ENCODE results near the gene CLCF1. TPM values are rescaled to one million over a fixed set of nuclear protein-coding genes. Genes with fewer than 3 reads are reported as not detected.

The CLCF1 gene
- total and polyA plus RNA-seq, 2 of the 13 experiments (the other 11 are each of a cell fraction or from before 2014, with no cell fraction given), result 0.49 to 0.78 TPM

DNA sequence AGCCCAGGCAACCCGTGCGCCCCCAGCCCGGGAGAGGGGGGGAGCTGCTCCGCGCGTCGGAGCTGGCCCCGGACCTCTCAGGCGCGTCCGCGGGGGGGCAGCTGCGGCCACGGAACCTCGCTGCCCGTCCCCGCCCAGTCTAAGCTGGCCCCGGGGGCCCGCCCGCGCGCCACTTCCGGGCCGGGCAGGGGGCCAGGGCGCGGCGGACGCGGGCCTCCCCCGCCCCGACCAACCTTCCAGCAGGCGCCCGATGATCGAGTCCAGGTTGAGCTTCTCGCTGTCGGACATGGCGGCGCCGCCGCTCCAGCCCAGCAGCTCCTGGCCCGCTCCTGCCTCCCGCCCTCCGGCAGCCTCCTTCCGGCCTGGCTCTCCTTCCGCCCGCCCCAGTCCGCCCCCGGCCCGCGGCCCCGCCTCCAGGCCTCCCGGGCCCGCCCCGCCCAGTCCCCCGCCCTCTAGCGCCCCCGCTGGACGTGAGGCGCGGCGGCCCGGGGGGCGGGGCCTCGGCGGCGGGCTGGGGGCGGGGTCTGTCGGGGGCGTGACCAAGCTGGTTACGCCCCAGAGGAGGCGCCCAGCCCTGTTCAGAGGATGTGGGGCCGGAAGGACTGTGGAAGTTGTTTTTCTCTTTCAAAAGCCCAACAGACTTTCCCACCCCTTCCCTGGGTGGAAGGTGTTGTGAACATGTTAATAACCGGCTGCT, 28.2 kb upstream of the CLCF1 start, which contains the start of gene PPP1CA (continued):
- TF ChIP-seq HNRNPH1 (optimal IDR thresholded peaks at IDR 0.05; ENCODE audit: low read depth, low read length) (no peak), SIX4 (CRISPR knock-in tag; IDR thresholded peaks at IDR 0.05) (no peak), PRMT3 (CRISPR knock-in tag; IDR thresholded peaks at IDR 0.05; ENCODE audit: borderline replicate concordance, low read depth) (no peak), ZNF446 (CRISPR knock-in tag; IDR thresholded peaks at IDR 0.05) (no peak), ZNF468 (CRISPR knock-in tag; IDR thresholded peaks at IDR 0.05) (no peak), SAP130 (CRISPR knock-in tag; IDR thresholded peaks at IDR 0.05; ENCODE audit: low read depth) (peak; percentile 68), GABPB1 (CRISPR knock-in tag; IDR thresholded peaks at IDR 0.05) (peak; percentile 85), ZNF883 (CRISPR knock-in tag; IDR thresholded peaks at IDR 0.05; ENCODE audit: not compliant biosample characterization) (peak; percentile 6), ZNF530 (CRISPR knock-in tag; IDR thresholded peaks at IDR 0.05; ENCODE audit: low read depth) (no peak), HNF4A (CRISPR knock-in tag; IDR thresholded peaks at IDR 0.05) (no peak), ZNF225 (CRISPR knock-in tag; IDR thresholded peaks at IDR 0.05) (no peak), ZC3H4 (CRISPR knock-in tag; IDR thresholded peaks at IDR 0.05; ENCODE audit: borderline replicate concordance) (no peak), ZNF331 (CRISPR knock-in tag; IDR thresholded peaks at IDR 0.05) (no peak), KDM2A (CRISPR knock-in tag; IDR thresholded peaks at IDR 0.05; ENCODE audit: borderline replicate concordance, low read depth) (no peak)
- TF ChIP-seq, protein P1, sequence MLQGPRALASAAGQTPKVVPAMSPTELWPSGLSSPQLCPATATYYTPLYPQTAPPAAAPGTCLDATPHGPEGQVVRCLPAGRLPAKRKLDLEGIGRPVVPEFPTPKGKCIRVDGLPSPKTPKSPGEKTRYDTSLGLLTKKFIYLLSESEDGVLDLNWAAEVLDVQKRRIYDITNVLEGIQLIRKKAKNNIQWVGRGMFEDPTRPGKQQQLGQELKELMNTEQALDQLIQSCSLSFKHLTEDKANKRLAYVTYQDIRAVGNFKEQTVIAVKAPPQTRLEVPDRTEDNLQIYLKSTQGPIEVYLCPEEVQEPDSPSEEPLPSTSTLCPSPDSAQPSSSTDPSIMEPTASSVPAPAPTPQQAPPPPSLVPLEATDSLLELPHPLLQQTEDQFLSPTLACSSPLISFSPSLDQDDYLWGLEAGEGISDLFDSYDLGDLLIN (CRISPR knock-in tag; IDR thresholded peaks at IDR 0.05; ENCODE audit: borderline replicate concordance), result no peak
- TF ChIP-seq, protein P2, sequence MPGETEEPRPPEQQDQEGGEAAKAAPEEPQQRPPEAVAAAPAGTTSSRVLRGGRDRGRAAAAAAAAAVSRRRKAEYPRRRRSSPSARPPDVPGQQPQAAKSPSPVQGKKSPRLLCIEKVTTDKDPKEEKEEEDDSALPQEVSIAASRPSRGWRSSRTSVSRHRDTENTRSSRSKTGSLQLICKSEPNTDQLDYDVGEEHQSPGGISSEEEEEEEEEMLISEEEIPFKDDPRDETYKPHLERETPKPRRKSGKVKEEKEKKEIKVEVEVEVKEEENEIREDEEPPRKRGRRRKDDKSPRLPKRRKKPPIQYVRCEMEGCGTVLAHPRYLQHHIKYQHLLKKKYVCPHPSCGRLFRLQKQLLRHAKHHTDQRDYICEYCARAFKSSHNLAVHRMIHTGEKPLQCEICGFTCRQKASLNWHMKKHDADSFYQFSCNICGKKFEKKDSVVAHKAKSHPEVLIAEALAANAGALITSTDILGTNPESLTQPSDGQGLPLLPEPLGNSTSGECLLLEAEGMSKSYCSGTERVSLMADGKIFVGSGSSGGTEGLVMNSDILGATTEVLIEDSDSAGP (CRISPR knock-in tag; IDR thresholded peaks at IDR 0.05; ENCODE audit: borderline replicate concordance), result no peak
- TF ChIP-seq, protein P3, sequence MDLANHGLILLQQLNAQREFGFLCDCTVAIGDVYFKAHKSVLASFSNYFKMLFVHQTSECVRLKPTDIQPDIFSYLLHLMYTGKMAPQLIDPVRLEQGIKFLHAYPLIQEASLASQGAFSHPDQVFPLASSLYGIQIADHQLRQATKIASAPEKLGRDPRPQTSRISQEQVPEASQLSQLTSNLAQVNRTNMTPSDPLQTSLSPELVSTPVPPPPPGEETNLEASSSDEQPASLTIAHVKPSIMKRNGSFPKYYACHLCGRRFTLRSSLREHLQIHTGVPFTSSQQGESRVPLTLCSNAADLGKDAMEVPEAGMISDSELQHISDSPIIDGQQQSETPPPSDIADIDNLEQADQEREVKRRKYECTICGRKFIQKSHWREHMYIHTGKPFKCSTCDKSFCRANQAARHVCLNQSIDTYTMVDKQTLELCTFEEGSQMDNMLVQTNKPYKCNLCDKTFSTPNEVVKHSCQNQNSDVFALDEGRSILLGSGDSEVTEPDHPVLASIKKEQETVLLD (CRISPR knock-in tag; IDR thresholded peaks at IDR 0.05; ENCODE audit: low read depth), result peak; percentile 26; the same call in 1 of the 2 replicates
- TF ChIP-seq, protein P4, sequence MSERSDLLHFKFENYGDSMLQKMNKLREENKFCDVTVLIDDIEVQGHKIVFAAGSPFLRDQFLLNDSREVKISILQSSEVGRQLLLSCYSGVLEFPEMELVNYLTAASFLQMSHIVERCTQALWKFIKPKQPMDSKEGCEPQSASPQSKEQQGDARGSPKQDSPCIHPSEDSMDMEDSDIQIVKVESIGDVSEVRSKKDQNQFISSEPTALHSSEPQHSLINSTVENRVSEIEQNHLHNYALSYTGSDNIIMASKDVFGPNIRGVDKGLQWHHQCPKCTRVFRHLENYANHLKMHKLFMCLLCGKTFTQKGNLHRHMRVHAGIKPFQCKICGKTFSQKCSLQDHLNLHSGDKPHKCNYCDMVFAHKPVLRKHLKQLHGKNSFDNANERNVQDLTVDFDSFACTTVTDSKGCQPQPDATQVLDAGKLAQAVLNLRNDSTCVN (CRISPR knock-in tag; IDR thresholded peaks at IDR 0.05; ENCODE audit: borderline replicate concordance), result no peak
- TF ChIP-seq, protein P5, sequence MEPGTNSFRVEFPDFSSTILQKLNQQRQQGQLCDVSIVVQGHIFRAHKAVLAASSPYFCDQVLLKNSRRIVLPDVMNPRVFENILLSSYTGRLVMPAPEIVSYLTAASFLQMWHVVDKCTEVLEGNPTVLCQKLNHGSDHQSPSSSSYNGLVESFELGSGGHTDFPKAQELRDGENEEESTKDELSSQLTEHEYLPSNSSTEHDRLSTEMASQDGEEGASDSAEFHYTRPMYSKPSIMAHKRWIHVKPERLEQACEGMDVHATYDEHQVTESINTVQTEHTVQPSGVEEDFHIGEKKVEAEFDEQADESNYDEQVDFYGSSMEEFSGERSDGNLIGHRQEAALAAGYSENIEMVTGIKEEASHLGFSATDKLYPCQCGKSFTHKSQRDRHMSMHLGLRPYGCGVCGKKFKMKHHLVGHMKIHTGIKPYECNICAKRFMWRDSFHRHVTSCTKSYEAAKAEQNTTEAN (CRISPR knock-in tag; conservative IDR thresholded peaks at IDR 0.05), result no peak
- TF ChIP-seq, protein P6, sequence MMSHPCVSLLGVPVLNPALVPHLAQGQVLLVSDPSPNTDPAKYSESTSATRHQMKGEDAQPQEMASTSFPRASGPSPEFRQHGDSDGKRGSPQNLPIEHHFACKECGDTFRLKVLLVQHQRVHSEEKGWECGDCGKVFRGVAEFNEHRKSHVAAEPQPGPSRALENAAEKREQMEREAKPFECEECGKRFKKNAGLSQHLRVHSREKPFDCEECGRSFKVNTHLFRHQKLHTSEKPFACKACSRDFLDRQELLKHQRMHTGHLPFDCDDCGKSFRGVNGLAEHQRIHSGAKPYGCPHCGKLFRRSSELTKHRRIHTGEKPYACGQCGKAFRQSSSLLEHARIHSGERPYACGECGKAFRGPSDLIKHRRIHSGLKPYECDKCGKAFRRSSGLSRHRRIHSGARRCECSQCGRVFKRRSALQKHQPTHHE (CRISPR knock-in tag; IDR thresholded peaks at IDR 0.05; ENCODE audit: borderline replicate concordance), result no peak

Data from HepG2 (cell line).